Loucy (cell line): ENCODE results near the gene DTNBP1.

Experiments
- CTCF ChIP-seq: fragments of 200-600 bp; sonication (generic); conservative IDR thresholded peaks from 2 replicates; pipeline ENCODE4 v1.5.1; 2014; ENCODE audit warnings: mild to moderate bottlenecking, antibody characterized with exemption, low read length
- EZH2phosphoT487 ChIP-seq: fragments of 200-600 bp; IDR thresholded peaks from 2 replicates; pipeline ENCODE4 v1.6.1; 2018; ENCODE audit warnings: antibody characterized with exemption, mild to moderate bottlenecking, moderate library complexity, borderline replicate concordance

- TF ChIP-seq CTCF (no peak), EZH2phosphoT487 (no peak)
These were observed 187.0 kb downstream of the DTNBP1 start for GRCh38 chr6:15475872-15476271.
